SK-N-SH (cell line): ENCODE measurements around the gene EXOSC2. TPM values are rescaled to one million over a fixed set of nuclear protein-coding genes. Genes with fewer than 3 reads are reported as not detected.

ENCODE experiments used
- CTCF ChIA-PET: fragments of 300-600, 350-600 bp; formaldehyde crosslinking; extraction: SDS; loops from one replicate; lab custom pipeline; 2021; lab: Yijun Ruan, JAX
- POLR2A ChIA-PET: fragments of 350-600 bp; sonication (Branson Sonifier 250); formaldehyde crosslinking; extraction: SDS; loops from one replicate; lab custom pipeline; 2020; ENCODE audit warnings: antibody characterized with exemption, inconsistent platforms; lab: Yijun Ruan, JAX
- DNase-seq: peaks from one replicate; pipeline ENCODE4 v3.0.0; 2012
- H2AFZ ChIP-seq: fragments of 200-600 bp; sonication (generic); 2 replicates; pipeline ENCODE4 v1.8.1; 2016; ENCODE audit warnings: antibody characterized with exemption, mild to moderate bottlenecking, low read depth
- H3F3A ChIP-seq: fragments of 200-600 bp; sonication (generic); replicated peaks from 2 replicates; pipeline ENCODE3; 2016; ENCODE audit warnings: antibody characterized with exemption, mild to moderate bottlenecking; ENCODE audit not compliant: insufficient read depth
- H3K27ac ChIP-seq, 2 experiments: fragments of 200-500 bp in 1 of 2; fragments of 200-600 bp in 1 of 2; sonication (Bioruptor generic) in 1 of 2; sonication (generic), shearing (Covaris generic) in 1 of 2; 2 replicates each; pipeline versions ENCODE4 v1.5.1 to v1.6.1; 2014 to 2016; ENCODE audit warnings: low read depth in 2 of 2, inconsistent platforms in 1 of 2, low read length in 1 of 2, mild to moderate bottlenecking in 1 of 2, mixed read lengths in 1 of 2
- H3K27me3 ChIP-seq: fragments of 200-600 bp; sonication (generic), shearing (Covaris generic); 2 replicates; pipeline ENCODE4 v1.6.1; 2016; ENCODE audit warnings: mixed run types; ENCODE audit not compliant: insufficient read depth
- H3K36me3 ChIP-seq, 2 experiments: fragments of 200-500 bp in 1 of 2; fragments of 200-600 bp in 1 of 2; sonication (Bioruptor generic) in 1 of 2; sonication (generic) in 1 of 2; replicated peaks in 1 of 2; 2 replicates each; pipeline versions ENCODE3 to v1.5.1; 2014 to 2016; ENCODE audit warnings: low read length in 1 of 2, mild to moderate bottlenecking in 1 of 2; ENCODE audit not compliant: insufficient read depth in 2 of 2, control insufficient read depth in 1 of 2
- H3K4me1 ChIP-seq, 2 experiments: fragments of 200-500 bp in 1 of 2; fragments of 200-600 bp in 1 of 2; sonication (Bioruptor generic) in 1 of 2; sonication (generic), shearing (Covaris generic) in 1 of 2; 2 replicates each; pipeline versions ENCODE4 v1.5.1 to v1.6.1; 2014 to 2016; ENCODE audit warnings: low read depth in 1 of 2, low read length in 1 of 2, mixed run types in 1 of 2; ENCODE audit not compliant: insufficient read depth in 2 of 2, control insufficient read depth in 1 of 2
- H3K4me2 ChIP-seq: fragments of 200-600 bp; sonication (generic), shearing (Covaris generic); 2 replicates; pipeline ENCODE4 v1.6.1; 2017; ENCODE audit warnings: mixed run types
- H3K4me3 ChIP-seq, 2 experiments: fragments of 200-500 bp in 1 of 2; fragments of 200-600 bp in 1 of 2; sonication (Bioruptor generic) in 1 of 2; sonication (generic), shearing (Covaris generic) in 1 of 2; 2 replicates each; pipeline versions ENCODE4 v1.5.1 to v1.8.1; 2014 to 2016; ENCODE audit warnings: low read depth in 2 of 2, inconsistent platforms in 1 of 2, low read length in 1 of 2, mild to moderate bottlenecking in 1 of 2, mixed read lengths in 1 of 2, moderate library complexity in 1 of 2
- H3K79me2 ChIP-seq: fragments of 200-600 bp; sonication (generic); 2 replicates; pipeline ENCODE4 v1.8.1; 2017; ENCODE audit warnings: mild to moderate bottlenecking; ENCODE audit not compliant: insufficient read depth
- H3K9ac ChIP-seq: fragments of 200-600 bp; sonication (generic); 2 replicates; pipeline ENCODE4 v1.6.1; 2017; ENCODE audit warnings: mixed run types
- H3K9me2 ChIP-seq: fragments of 200-600 bp; sonication (generic); 2 replicates; pipeline ENCODE4 v1.6.1; 2017; ENCODE audit warnings: mixed run types
- H3K9me3 ChIP-seq: fragments of 200-600 bp; sonication (generic); 2 replicates; pipeline ENCODE4 v1.6.1; 2017; ENCODE audit warnings: mixed run types, mild to moderate bottlenecking, moderate library complexity
- H4K20me1 ChIP-seq: fragments of 200-600 bp; sonication (generic); 2 replicates; pipeline ENCODE4 v1.6.1; 2017; ENCODE audit warnings: mild to moderate bottlenecking, mixed run types; ENCODE audit not compliant: insufficient read depth
- CHD2 ChIP-seq: fragments of 150-350 bp; IDR thresholded peaks from 2 replicates; pipeline ENCODE4 v1.6.1; 2018; ENCODE audit warnings: low read length; ENCODE audit not compliant: partially characterized antibody
- ELF1 ChIP-seq: IDR thresholded peaks from 2 replicates; pipeline ENCODE4 v1.4.0; 2012
- EP300 ChIP-seq, 2 experiments: IDR thresholded peaks; 2 replicates each; pipeline versions ENCODE4 v1.4.0 to v1.6.1; 2012; ENCODE audit warnings: borderline replicate concordance in 1 of 2, low read depth in 1 of 2, low read length in 1 of 2
- FOSL2 ChIP-seq: IDR thresholded peaks from 2 replicates; pipeline ENCODE4 v1.4.0; 2012; ENCODE audit warnings: low read depth, mild to moderate bottlenecking, moderate library complexity, borderline replicate concordance
- FOXJ3 ChIP-seq: sonication (generic); formaldehyde crosslinking; IDR thresholded peaks from 2 replicates; pipeline ENCODE4 v1.5.1; 2020; ENCODE audit warnings: mild to moderate bottlenecking, missing genetic modification reagents
- FOXM1 ChIP-seq: IDR thresholded peaks from 2 replicates; pipeline ENCODE4 v1.4.0; 2012; ENCODE audit warnings: low read depth, mild to moderate bottlenecking
- GABPA ChIP-seq: IDR thresholded peaks from 2 replicates; pipeline ENCODE4 v1.4.0; 2012; ENCODE audit warnings: low read depth, mild to moderate bottlenecking
- JUND ChIP-seq: IDR thresholded peaks from 2 replicates; pipeline ENCODE4 v1.4.0; 2012
- MEF2A ChIP-seq: IDR thresholded peaks from 2 replicates; pipeline ENCODE4 v1.4.0; 2012; ENCODE audit warnings: low read depth, borderline replicate concordance
- POLR2AphosphoS5 ChIP-seq: IDR thresholded peaks from 2 replicates; pipeline ENCODE4 v1.6.1; 2012; ENCODE audit warnings: low read depth, low read length
- RCOR1 ChIP-seq: fragments of 150-350 bp; IDR thresholded peaks from 2 replicates; pipeline ENCODE4 v1.6.1; 2017; ENCODE audit warnings: antibody characterized with exemption, low read length
- RFX5 ChIP-seq: IDR thresholded peaks from 2 replicates; pipeline ENCODE4 v1.6.1; 2012; ENCODE audit warnings: mild to moderate bottlenecking, improper control_type of control experiment, low read length
- RXRA ChIP-seq: IDR thresholded peaks from 2 replicates; pipeline ENCODE4 v1.4.0; 2012; ENCODE audit warnings: low read depth, mild to moderate bottlenecking, borderline replicate concordance
- SMC3 ChIP-seq: IDR thresholded peaks from 2 replicates; pipeline ENCODE4 v1.6.1; 2012; ENCODE audit warnings: low read depth, low read length, improper control_type of control experiment
- TCF12 ChIP-seq: IDR thresholded peaks from 2 replicates; pipeline ENCODE4 v1.4.0; 2012
- ZBTB33 ChIP-seq: IDR thresholded peaks from 2 replicates; pipeline ENCODE4 v1.4.0; 2012; ENCODE audit warnings: low read depth, borderline replicate concordance
- WGBS: methylation state at CpG from one replicate; pipeline ENCODE4 v1.1.6; 2017; ENCODE audit warnings: low lambda C conversion rate; 5-methylcytosine and 5-hydroxymethylcytosine counted together
- polyA plus RNA-seq, 3 experiments: library from polyadenylated mRNA; depleted of rRNA; stranded (reverse); fragments of >200 nt; gene quantifications; 2 replicates each; pipeline ENCODE4 v1.2.3, GENCODE V29; 2012
- TF ChIP-seq, protein P1 (sequence below): fragments of 150-350 bp; IDR thresholded peaks from 2 replicates; pipeline ENCODE4 v1.6.1; 2016; ENCODE audit warnings: mild to moderate bottlenecking, low read depth, low read length
- TF ChIP-seq, protein P2 (sequence below): IDR thresholded peaks from 2 replicates; pipeline ENCODE4 v1.6.1; 2012; ENCODE audit warnings: mild to moderate bottlenecking, low read depth, low read length, moderate library complexity
- TF ChIP-seq, protein P3 (sequence below): fragments of 150-350 bp; IDR thresholded peaks from 2 replicates; pipeline ENCODE4 v1.6.1; 2017; ENCODE audit warnings: antibody characterized with exemption, low read length, low read depth, borderline replicate concordance

The EXOSC2 gene
- polyA plus RNA-seq, 1 of the 3 experiments (the other 2 are of a cell fraction) = 28.7 TPM

DNA sequence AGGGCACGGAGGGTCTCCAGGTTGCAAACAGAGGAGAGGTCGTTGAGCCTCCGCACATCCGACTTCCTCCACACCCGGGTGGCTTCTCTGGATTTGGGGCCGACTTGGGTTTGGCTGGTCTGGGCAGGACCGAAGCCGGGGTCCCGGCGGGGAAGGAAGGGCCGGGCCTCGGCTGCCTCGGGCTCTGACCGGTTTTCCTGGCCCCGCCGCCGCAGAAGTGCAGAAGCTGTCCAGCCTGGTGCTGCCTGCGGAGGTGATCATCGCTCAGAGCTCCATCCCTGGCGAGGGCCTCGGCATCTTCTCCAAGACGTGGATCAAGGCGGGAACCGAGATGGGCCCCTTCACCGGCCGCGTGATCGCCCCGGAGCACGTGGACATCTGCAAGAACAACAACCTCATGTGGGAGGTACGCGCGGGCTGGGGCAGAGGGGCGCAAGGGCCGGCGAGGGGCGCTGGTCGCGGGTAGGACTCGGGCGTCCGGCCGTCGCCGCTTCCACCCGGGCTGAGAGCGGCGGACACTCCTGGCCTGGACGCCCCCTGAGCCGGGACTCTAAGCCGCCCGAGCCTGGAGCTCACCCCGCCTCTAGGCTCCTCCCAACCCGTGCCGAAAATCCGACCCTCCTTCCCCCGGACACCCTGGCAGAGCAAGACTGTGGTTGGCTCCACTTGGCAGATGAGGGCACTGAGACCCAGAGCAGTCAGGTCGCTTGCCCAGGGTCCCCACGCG is 27.0 kb upstream of the EXOSC2 start:
- peaks cover 58% of the 10 kb centered on the region for H3K27me3 ChIP-seq
- POLR2A ChIA-PET = no interaction called here

DNA sequence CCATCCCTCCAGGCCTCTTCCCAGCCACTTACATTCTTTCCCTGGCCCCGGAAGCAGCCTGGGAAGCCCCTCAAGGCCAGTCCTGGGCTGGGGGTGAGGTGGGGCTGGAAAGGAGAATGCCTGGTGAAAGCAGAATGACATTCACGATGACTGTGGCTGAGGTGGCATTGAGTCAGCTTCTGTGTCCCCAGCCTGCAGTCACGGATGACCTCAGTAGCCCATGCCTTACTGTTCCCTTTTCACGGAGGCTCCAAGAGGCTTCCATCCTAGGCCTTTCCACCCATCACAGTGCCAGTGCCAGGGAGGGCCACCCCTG is 26.5 kb upstream of the EXOSC2 start:
- ChIA-PET CTCF (interaction anchor here (1.1 to 2.5 kb wide), 3 partner anchors 15 to 206 kb away, joined by 3 to 7 read pairs (median 4); no protein-coding TSS in a partner anchor), POLR2A (no interaction called here)
- no peaks in the 10 kb centered on the region for H3K9me3 ChIP-seq
- H4K20me1 ChIP-seq = peaks cover 8% of the 10 kb centered on the region; the same call in 1 of the 2 replicates
- DNase-seq = no peak
- H3K4me2 ChIP-seq = no peak overlapping the region
- H3K36me3 ChIP-seq = no peaks in the 10 kb centered on the region
- H2AFZ ChIP-seq = no peak overlapping the region
- peaks cover 0 to 3% of the 10 kb centered on the region in 2 experiments; a peak in 1 of 4 replicates for H3K4me1 ChIP-seq
- H3K4me3 ChIP-seq = no peak overlapping the region
- no peak overlapping the region for H3K27ac ChIP-seq
- no peaks in the 10 kb centered on the region for H3K9me2 ChIP-seq
- no peaks in the 10 kb centered on the region for H3F3A ChIP-seq
- peaks cover 53% of the 10 kb centered on the region for H3K27me3 ChIP-seq
- no peak overlapping the region for H3K9ac ChIP-seq
- H3K79me2 ChIP-seq = no peaks in the 10 kb centered on the region
- 75% methylated on average over 4 of the region's 4 CpGs for WGBS
- TF ChIP-seq EP300 (IDR thresholded peaks at IDR 0.05; ENCODE audit: borderline replicate concordance in 1 of 2, low read depth in 1 of 2, low read length in 1 of 2) = no peak
- TF ChIP-seq, protein P1, sequence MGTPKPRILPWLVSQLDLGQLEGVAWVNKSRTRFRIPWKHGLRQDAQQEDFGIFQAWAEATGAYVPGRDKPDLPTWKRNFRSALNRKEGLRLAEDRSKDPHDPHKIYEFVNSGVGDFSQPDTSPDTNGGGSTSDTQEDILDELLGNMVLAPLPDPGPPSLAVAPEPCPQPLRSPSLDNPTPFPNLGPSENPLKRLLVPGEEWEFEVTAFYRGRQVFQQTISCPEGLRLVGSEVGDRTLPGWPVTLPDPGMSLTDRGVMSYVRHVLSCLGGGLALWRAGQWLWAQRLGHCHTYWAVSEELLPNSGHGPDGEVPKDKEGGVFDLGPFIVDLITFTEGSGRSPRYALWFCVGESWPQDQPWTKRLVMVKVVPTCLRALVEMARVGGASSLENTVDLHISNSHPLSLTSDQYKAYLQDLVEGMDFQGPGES = no peak
- TF ChIP-seq MEF2A = no peak
- TF ChIP-seq, protein P2, sequence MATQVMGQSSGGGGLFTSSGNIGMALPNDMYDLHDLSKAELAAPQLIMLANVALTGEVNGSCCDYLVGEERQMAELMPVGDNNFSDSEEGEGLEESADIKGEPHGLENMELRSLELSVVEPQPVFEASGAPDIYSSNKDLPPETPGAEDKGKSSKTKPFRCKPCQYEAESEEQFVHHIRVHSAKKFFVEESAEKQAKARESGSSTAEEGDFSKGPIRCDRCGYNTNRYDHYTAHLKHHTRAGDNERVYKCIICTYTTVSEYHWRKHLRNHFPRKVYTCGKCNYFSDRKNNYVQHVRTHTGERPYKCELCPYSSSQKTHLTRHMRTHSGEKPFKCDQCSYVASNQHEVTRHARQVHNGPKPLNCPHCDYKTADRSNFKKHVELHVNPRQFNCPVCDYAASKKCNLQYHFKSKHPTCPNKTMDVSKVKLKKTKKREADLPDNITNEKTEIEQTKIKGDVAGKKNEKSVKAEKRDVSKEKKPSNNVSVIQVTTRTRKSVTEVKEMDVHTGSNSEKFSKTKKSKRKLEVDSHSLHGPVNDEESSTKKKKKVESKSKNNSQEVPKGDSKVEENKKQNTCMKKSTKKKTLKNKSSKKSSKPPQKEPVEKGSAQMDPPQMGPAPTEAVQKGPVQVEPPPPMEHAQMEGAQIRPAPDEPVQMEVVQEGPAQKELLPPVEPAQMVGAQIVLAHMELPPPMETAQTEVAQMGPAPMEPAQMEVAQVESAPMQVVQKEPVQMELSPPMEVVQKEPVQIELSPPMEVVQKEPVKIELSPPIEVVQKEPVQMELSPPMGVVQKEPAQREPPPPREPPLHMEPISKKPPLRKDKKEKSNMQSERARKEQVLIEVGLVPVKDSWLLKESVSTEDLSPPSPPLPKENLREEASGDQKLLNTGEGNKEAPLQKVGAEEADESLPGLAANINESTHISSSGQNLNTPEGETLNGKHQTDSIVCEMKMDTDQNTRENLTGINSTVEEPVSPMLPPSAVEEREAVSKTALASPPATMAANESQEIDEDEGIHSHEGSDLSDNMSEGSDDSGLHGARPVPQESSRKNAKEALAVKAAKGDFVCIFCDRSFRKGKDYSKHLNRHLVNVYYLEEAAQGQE = no peak
- TF ChIP-seq TCF12 = no peak
- no peak for TF ChIP-seq ZBTB33
- no peak for TF ChIP-seq SMC3
- TF ChIP-seq, protein P3, sequence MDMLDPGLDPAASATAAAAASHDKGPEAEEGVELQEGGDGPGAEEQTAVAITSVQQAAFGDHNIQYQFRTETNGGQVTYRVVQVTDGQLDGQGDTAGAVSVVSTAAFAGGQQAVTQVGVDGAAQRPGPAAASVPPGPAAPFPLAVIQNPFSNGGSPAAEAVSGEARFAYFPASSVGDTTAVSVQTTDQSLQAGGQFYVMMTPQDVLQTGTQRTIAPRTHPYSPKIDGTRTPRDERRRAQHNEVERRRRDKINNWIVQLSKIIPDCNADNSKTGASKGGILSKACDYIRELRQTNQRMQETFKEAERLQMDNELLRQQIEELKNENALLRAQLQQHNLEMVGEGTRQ = no peak
- TF ChIP-seq JUND = no peak
- no peak for TF ChIP-seq RCOR1
- TF ChIP-seq RXRA = no peak
- no peak for TF ChIP-seq CHD2
- TF ChIP-seq ELF1 = no peak
- TF ChIP-seq FOXM1 = no peak

More for the DNA sequence above, 27.0 kb upstream of the EXOSC2 start:
- H3K27ac ChIP-seq = no peak overlapping the region
- H2AFZ ChIP-seq = no peak overlapping the region
- H3K79me2 ChIP-seq = no peaks in the 10 kb centered on the region
- H3K4me2 ChIP-seq = no peak overlapping the region
- peak; percentile 60 for DNase-seq
- TF ChIP-seq FOXJ3 (CRISPR knock-in tag) (no peak), GABPA (no peak), RFX5 (no peak), TCF12 (no peak), FOSL2 (no peak), SMC3 (no peak), POLR2AphosphoS5 (no peak)
- TF ChIP-seq, protein P1 = no peak
- H3K9me2 ChIP-seq = no peaks in the 10 kb centered on the region
- CTCF ChIA-PET = interaction anchor here (1.1 to 2.5 kb wide), 4 partner anchors 16 to 206 kb away, joined by 4 to 12 read pairs (median 8); no protein-coding TSS in a partner anchor
- no peaks in the 10 kb centered on the region for H3F3A ChIP-seq
- no peaks in the 10 kb centered on the region for H3K9me3 ChIP-seq
- H4K20me1 ChIP-seq = peaks cover 8% of the 10 kb centered on the region; the same call in 1 of the 2 replicates
- 41% methylated on average over 36 of the region's 60 CpGs for WGBS
- no peak overlapping the region for H3K4me3 ChIP-seq
- H3K36me3 ChIP-seq = no peaks in the 10 kb centered on the region
- H3K4me1 ChIP-seq = peaks cover 0 to 3% of the 10 kb centered on the region in 2 experiments; a peak in 1 of 4 replicates
- no peak overlapping the region for H3K9ac ChIP-seq
